ENCODE data around the gene ALOX5AP. TPM values are rescaled to one million over a fixed set of nuclear protein-coding genes. Genes with fewer than 3 reads are reported as not detected.

ALOX5AP gene
- total and polyA plus RNA-seq, 10 of the 15 experiments (the other 5 are each of a cell fraction or from before 2014, with no cell fraction given) = 45.9 to 426 (median 109) TPM

GRCh38 chr13:30731361-30732045, 3.8 kb upstream of the ALOX5AP start (continued):
- TF ChIP-seq BCL3 (IDR thresholded peaks at IDR 0.05; ENCODE audit: borderline replicate concordance, insufficient read depth, low read depth, low read length, poor library complexity, severe bottlenecking) = no peak
- TF ChIP-seq CHD2 (IDR thresholded peaks at IDR 0.05; ENCODE audit: borderline replicate concordance, low read depth, low read length) = no peak
- TF ChIP-seq SMC3 (IDR thresholded peaks at IDR 0.05; ENCODE audit: borderline replicate concordance, low read length) = no peak
- no peak for TF ChIP-seq TCF7 (IDR thresholded peaks at IDR 0.05; ENCODE audit: borderline replicate concordance)
- TF ChIP-seq JUNB (IDR thresholded peaks at IDR 0.05) = no peak
- TF ChIP-seq JUND (IDR thresholded peaks at IDR 0.05; ENCODE audit: low read depth, low read length) = no peak
- TF ChIP-seq EZH2 (IDR thresholded peaks at IDR 0.05; ENCODE audit: borderline replicate concordance, control insufficient read depth, low read depth, low read length) = no peak

GRCh38 chr13:30732046-30732390, 3.3 kb upstream of the ALOX5AP start:
- H3K4me2 ChIP-seq (ENCODE audit: control insufficient read depth, insufficient read depth) = no peak overlapping the region
- no peaks in the 10 kb centered on the region for H3K36me3 ChIP-seq (ENCODE audit: control insufficient read depth in 2 of 2, insufficient read depth in 2 of 2, low read length in 1 of 2)
- peaks cover 23% of the 10 kb centered on the region for H3K4me1 ChIP-seq (ENCODE audit: control insufficient read depth, insufficient read depth, low read length)
- BruUV-seq (replicated peaks) = no TSS peak
- WGBS (ENCODE audit: insufficient coverage, insufficient replicate concordance, low lambda C conversion rate, missing lambda C conversion rate) = 64% methylated on average over 21 of the region's 21 CpGs
- RAD21 ChIA-PET (ENCODE audit: unreplicated experiment) = no interaction called here
- H2AFZ ChIP-seq (ENCODE audit: control insufficient read depth, low read depth, low read length) = no peak overlapping the region
- in situ Hi-C loops (cut with MboI) = no loop called here
- H3K4me3 ChIP-seq = no peak overlapping the region
- H3K27me3 ChIP-seq (replicated peaks in 1 of 2; ENCODE audit: control insufficient read depth in 2 of 2, insufficient read depth in 2 of 2, low read length in 1 of 2) = no peaks in the 10 kb centered on the region
- POLR2A ChIA-PET = no interaction called here
- H3K79me2 ChIP-seq (ENCODE audit: control insufficient read depth, insufficient read depth, low read length) = peaks cover 2% of the 10 kb centered on the region
- SMC1A ChIA-PET (ENCODE audit: uncharacterized antibody, unreplicated experiment) = interaction anchor here (0.8 kb wide), 1 partner anchor 428 kb away, joined by 3 read pairs; no protein-coding TSS in a partner anchor
- intact Hi-C loops (cut with micrococcal nuclease; ENCODE audit: unreplicated experiment) = no loop called here
- H3K9me3 ChIP-seq (replicated peaks; ENCODE audit: control insufficient read depth, insufficient read depth, low read length) = no peaks in the 10 kb centered on the region
- no peak for DNase-seq (ENCODE audit: low read depth, low spot score)
- CTCF ChIA-PET = no interaction called here
- FAIRE-seq = no peak
- H3K9ac ChIP-seq (ENCODE audit: control insufficient read depth, insufficient read depth, low read length) = no peak overlapping the region
- H4K20me1 ChIP-seq (ENCODE audit: control insufficient read depth, insufficient read depth) = no peaks in the 10 kb centered on the region
- no peak overlapping the region for H3K27ac ChIP-seq (ENCODE audit: control insufficient read depth, insufficient read depth)
- no peak for ATAC-seq
- TF ChIP-seq CUX1 (IDR thresholded peaks at IDR 0.05; ENCODE audit: insufficient replicate concordance, low read depth, low read length) = no peak
- TF ChIP-seq RELB (IDR thresholded peaks at IDR 0.05; ENCODE audit: low read depth) = no peak
- no peak for TF ChIP-seq MLLT1 (IDR thresholded peaks at IDR 0.05)
- TF ChIP-seq CEBPB (IDR thresholded peaks at IDR 0.05; ENCODE audit: borderline replicate concordance in 1 of 2, low read depth in 2 of 2, low read length in 2 of 2) = no peak
- TF ChIP-seq POLR2AphosphoS2 (IDR thresholded peaks at IDR 0.05; ENCODE audit: low read depth, low read length) = no peak

Measured in GM12878 (cell line).